ELF-1 (cell line): ENCODE data around the gene IL27RA.
A peak's percentile ranks its signal among the peaks of the same experiment; 100 is the strongest.

ENCODE experiments used
- DNase-seq: peaks from one replicate; pipeline ENCODE4 v3.0.0-alpha.2; 2016; ENCODE audit warnings: low read depth, low spot score

IL27RA gene

DNA sequence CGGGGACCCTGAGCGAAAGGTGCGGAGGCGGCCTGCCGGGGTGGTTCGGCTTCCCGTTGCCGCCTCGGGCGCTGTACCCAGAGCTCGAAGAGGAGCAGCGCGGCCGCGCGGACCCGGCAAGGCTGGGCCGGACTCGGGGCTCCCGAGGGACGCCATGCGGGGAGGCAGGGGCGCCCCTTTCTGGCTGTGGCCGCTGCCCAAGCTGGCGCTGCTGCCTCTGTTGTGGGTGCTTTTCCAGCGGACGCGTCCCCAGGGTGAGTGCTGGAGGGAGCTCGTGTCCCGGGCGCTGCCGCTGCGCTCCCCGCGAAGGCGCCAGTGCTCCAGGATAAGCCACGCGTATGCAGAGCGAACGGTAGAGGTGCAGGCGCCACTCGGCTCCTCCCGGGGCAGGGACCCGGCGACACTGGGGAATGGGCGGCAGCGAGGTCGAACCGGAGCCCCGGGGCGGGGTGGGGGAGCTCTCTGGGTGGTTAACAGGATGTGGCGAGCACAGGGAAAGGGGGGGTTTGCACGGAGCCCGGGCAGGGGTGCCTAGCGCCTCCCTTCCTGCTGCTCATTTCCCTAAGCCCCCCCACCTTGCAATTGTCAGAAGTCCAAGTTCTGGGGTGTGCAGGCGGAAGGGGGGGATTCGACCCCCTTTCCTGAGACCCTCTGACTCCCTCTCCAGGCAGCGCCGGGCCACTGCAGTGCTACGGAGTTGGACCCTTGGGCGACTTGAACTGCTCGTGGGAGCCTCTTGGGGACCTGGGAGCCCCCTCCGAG, at the start of gene IL27RA:
Gene IL27RA, plus strand, starts transcription at position 44 of the 762 bp plus-strand sequence. Its CDS starts 111 bp downstream, at position 155.
- peak; percentile 62 for DNase-seq

DNA sequence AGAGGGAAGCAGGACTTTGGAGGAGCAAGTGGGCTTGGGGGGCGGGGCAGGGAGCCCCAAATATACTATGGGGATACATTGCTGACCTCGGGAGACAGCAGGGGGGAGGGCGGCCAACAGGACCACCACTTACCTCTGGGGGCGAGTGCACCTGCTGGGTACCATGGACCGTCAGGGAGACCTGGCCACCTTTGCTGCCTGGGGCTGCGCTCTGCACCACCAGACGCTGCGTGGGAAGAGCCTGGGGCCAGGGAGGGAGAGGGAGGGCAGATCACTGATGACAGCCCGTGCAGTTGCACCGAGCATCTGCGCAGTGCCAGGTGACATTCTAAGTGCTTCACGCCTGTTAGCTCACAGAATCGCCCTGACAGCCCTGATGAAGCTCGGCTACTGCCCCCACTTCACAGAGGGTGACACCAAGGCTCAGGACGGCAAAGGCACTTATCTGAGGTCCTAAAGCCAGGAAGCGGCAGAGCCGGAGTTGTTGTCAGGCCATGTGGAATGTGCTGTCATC, 49.5 kb upstream of the IL27RA start:
- DNase-seq: no peak

DNA sequence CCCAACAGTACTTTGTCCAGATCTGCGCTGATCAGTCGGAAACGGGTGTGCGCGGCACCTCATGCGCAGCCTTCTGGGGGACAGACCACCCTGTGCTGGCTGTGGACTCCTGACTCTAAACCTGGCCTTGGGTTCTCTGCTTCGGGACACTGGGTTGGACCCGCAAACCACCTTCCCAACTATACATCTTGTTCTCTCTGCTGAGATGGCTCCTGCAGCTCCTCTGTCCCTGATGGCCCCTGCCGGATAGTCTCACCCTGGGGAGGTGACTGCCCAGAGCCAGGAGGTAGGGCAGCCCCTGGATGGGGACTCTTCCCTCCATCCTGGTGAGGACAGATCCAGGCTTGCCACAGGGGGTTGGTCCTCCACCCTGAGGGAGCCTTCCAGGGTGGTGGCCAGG, 48.8 kb upstream of the IL27RA start:
- DNase-seq: no peak

DNA sequence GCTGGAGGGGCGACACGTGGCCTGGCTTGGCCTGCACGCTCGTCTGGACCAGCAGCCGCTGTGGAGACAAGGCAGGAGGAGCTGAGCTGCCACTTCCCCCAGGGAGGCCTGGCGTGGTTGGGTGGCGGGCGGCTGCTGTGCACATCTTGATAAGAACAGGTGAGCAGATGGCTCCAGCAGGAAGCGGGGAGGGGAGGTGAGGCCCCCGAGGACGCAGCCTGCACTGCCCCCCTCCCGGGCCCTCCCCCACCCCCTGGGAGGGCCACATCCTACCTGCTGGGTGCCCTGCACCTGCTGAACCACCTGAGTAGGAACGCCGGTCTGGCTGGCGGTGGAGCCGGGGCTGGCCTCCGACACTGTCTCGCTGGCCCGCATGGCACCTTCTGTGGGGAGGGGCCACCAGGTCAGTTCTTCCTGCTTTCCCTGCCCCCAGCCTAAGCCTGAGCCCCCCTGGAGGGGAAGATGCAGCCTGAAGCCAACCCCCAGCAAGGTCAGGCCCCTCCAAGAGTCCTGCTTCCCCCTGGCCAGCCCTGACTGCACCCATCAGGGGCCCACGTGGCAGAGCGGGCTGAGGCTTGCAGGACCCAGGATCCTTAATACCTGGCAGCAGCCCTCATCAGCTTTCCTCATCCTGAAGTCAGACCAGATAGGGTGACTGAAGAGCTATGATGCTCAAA, 48.2 kb upstream of the IL27RA start:
- no peak for DNase-seq

DNA sequence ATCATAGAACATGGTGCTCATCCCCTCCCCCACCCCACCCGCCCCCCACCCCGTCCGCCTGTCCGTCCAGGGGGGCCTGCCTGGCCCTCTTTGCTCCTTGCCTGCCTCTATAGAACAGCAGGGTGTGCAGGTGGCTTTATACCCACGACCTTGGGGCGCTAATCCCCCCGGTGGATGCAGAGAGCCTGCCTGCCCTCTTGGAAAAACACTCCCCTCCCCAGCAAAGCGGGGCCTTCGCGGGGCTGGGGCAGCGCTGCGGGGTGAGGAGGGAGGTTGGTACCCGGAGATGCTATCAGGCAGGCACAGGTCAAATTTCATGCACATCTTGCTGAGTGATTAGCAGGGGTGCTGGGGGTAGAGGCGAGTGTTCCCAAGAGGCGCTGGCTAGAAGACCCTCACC, 47.4 kb upstream of the IL27RA start:
- no peak for DNase-seq

DNA sequence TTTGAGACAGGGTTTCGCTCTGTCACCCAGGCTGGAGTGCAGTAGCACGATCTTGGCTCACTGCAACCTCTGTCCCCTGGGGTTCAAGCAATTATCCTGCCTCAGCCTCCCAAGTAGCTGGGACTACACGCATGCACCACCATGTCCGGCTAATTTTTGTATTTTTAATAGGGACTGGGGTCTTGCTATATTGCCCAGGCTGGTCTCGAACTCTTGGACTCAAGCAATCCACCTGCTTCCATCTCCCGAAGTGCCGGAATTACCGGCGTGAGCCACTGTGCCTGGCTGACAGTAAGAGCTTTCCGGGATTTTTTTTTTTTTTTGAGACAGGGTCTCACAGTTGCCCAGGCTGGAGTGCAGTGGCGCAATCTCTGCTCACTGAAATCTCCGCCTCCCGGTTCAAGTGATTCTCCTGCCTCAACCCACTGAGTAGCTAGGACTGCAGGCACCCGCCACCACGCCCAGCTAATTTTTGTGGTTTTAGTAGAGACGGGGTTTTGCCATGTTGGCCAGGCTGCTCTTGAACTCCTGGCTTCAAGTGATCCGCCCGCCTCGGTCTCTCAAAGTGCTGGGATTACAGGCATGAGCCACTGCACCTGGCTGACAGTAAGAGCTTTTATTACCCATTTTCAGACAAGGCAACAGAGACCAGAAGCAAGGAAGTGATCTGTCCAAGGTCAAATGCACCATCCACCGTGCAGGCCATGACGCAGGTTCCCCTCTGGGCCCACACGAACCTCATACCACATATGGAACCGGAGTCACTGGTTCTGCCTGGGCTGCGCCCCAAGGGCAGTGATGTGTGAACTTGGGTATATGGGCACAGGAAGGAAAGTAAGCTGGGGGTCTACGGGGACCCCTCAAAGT, 46.5 kb upstream of the IL27RA start:
- DNase-seq: no peak

DNA sequence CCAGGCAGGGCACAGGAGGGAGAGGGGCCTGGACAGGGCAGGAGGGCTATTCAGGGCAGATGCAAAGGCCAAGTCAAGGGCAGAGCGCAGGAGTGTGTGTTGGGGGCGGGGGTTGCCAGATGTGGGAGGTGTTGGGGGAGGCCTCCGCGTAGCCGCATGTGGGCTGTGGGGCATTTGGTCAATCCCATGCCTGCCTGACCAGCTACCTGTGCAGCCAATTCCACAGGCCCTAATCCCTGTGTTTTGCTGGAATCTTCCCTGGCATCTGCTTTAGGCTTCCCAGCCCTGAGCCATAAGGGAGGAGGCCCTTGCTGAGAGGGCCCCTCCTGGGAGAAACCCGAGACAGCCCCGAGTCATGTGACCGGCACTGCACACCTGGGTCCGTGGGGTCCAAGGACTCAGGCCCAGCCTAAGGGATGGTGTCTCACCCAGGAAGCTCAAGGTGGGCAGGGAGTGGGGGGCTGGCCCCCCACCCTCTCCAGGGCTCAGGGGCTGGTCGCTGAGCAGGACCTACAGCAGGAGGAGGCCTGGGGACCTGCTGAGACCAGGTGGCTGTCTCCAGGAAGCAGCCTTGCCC, 45.7 kb upstream of the IL27RA start:
- DNase-seq: no peak

DNA sequence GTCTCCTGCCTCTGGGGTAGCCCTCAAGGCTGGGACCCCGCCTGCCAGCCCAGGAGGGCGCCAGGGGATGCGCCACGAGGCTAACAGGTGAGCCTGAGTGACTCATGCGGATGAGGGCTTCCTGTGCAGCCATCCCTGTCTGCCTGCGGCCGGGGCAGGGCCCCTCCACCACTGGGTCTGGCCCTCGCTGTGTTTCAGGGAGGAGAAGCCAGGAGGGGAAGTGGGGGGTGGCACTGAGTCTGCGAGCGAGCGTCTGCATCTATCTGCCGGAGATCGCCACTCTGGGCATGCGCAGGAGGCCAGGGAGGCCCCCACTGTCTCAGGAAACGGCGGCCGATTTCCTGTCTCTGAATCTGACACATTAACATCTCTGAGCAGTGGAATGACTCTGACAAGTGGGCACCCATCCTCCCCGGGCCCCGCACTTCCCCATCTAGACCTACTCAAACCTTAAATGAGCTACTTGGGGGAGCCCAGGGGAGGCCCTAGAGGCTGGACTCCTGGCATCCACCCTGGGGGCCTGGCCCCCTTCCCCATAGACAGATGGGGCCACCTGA, 45.1 kb upstream of the IL27RA start:
- peak; percentile 63 for DNase-seq

DNA sequence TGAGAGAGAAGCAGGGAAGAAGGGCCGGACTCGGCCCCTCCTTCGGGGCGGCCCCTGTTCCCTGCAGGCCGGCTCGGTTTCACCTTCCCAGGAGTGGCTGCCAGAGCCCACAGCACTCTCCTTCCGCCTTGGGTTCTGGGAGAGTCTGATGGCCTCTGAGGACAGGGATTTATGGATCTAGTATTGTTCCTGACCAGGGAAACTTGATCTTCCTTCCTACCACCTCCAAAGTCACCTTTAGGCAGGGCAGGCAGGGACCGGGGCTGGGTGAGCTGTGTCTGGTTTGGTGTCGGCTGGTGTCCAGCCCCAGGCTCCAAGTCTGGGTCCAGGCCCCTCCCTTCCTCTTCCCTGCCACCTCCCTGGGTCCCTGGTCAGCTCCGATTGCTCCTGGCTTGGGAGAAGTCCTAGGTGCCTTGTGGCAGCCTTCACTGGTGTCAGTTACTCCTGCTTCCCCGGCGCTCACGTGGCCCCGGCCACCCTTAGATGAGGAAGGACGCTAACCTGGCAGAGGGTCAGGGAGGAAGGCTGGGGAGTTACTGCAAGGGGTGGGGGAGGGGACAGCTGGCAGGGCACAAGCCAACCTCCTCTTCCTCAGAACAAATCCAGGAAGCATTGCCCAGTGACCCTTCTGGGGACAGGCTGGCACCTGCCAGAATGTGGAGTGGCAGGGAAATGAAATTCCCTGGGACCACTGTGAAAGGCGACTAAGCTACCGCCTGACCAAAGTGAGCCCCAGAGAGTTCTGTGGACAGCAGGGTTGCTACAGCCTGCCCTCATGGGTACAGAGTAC, 44.3 kb upstream of the IL27RA start:
- peak; percentile 37 for DNase-seq

DNA sequence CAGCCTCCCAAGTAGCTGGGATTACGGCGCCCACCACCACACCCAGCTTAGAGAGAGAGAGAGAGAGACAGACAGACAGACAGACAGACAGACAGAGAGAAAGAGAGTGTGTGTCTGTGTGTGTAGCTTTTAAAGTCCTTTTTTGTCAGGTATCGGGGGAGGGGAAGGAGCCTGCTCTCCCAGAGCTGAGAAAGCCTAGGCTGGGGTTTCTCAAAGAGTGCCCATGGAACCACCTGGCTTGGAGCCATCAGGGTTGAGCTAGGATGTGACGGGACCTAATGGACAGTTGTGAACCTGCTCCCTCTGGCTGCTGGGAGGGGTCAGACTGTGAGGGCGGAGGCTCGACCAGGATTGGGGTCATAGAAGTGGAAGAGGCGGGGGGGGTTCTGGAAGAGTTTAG, 42.1 kb upstream of the IL27RA start:
- DNase-seq: no peak

DNA sequence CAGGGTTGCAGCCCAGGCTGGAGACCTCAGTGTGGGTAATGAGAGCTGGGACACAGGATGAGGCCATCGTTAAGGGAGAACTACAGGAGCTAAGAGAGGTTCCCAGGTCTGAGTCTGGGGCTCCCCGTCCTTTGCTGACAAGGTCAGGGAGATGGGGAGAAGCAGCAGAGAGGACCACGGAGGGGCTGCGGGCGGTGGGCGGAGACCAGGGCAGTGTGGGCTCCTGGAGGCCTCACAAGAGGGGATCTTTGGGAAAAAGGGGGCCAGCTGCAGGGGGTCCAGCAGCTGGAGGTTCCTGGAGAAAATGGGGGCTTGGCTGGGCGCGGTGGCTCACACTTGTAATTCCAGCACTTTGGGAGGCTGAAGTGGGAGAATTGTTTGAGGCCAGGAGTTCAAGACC, 41.5 kb upstream of the IL27RA start:
- DNase-seq: no peak

DNA sequence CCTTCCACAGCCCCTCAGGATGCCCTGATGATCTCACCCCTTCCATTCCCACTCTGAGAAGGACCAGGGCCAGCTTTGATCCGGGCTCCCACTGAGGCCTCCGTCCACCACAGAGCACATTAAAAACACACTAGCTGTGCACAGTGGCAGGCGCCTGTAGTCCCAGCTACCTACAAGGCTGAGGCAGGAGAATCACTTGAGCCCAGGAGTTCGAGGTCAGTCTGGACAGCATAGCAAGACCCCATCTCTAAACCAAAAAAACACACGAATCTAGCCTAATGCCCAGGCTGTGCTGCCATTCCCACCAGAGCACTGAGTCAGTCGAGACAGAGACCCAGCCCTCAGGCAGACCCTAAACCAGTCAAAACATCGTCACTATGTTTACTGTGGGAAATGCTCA, 39.5 kb upstream of the IL27RA start:
- DNase-seq: no peak

DNA sequence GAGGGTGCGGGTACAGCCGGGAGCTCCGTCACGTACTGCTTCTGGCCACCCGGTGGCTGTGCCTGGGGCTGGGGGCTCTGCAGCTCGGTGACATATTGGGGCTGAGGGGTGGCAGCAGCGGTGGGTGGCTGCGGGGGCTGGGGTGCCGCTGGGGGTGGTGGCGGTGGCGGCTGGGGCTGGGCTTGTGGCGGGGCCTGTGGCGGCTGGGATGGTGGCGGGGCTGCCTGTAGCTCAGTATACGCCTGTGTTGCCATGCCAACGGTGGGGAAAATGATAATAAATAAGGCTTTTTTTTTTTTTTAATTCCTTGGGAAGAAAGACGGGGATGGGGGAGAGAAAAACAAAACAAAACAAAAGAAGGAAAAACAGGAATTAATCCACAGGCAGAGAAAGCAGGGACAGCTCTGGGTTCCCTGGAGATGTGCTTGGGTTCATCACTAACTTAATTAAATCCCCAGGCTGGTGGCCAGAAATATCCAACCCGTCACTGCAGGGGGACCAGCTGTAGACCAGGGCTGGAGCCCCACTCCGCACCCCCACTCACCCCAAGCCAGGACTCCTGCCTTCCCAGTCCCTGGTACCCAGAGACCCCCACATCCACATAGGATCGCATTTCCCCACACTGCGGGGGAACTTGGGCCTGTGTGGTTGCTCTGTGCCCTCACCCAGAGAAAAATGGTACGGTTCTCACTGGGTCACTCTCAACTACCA, 37.8 kb upstream of the IL27RA start:
- DNase-seq: no peak

DNA sequence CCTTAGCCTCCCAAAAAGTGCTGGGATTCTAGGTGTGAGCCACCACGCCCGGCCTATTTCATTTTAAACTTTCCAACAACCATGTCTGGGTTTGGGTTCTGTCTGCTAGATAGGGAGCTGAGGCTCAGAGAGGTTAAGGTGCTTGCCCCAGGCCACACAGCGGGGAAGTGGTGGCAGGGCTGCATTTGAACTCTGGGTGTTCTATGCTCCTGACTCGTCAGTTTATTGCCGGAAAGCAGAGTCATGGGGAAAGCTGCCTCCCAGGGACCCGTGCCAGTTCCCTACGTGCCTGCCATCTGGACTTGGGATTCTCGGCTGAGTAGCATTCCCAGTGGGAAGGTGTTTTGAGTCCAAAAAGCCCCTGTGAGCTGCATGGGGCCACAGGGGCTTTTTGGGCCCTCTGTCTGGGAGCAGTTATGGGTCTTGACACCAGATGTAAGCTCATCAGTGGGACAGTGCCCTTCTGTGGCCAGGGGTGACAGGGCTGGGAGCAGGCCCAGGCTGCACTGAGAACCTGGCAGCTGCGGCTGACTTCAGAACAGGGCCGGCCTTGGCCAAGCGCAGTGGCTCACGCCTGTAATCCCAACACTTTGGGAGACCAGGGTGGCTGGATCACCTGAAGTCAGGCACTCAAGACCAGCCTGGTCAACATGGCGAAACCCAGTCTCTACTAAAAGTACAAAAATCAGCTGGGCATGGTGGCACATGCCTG, 36.4 kb upstream of the IL27RA start:
- no peak for DNase-seq

DNA sequence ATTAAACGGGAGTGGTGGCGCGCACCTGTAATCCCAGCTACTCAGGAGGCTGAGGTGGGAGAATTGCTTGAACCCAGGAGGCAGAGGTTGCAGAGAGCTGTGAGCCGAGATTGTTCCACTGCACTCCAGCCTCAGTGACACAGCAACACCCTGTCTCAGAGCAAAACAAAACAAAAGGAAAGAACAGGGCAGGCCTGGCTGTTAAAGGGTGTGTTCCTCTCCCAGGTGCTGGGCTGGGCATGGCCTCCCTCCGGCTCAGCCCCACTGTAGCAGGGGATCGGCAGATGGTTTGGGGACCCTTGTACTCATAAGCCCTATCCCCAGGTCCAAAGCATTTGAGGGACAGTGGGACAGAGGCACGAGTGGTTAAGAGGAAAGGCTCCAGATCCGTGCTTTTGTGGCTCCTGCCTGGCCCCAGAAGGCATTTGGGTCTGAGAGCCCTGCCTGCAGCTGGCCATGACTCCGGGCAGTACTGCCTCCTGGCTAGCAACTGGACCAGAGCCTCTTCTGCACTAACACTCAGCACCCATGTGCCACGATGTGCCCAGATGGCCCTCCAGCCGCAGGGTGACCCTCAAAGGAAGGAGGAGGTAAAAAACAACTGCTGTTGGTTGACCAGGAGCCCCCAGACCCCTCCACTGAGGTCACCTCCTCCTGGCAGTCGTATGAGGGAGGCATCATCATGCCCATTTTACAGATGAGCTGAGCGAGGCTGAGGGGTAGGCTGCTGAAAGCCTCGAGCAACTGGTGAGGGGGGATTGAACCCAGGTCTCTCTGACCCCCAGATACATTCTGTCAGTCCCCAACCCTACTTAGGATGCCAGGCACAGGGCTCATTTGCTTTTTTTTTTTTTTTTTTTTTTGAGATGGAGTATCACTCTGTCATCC, 35.4 kb upstream of the IL27RA start:
- DNase-seq: no peak

DNA sequence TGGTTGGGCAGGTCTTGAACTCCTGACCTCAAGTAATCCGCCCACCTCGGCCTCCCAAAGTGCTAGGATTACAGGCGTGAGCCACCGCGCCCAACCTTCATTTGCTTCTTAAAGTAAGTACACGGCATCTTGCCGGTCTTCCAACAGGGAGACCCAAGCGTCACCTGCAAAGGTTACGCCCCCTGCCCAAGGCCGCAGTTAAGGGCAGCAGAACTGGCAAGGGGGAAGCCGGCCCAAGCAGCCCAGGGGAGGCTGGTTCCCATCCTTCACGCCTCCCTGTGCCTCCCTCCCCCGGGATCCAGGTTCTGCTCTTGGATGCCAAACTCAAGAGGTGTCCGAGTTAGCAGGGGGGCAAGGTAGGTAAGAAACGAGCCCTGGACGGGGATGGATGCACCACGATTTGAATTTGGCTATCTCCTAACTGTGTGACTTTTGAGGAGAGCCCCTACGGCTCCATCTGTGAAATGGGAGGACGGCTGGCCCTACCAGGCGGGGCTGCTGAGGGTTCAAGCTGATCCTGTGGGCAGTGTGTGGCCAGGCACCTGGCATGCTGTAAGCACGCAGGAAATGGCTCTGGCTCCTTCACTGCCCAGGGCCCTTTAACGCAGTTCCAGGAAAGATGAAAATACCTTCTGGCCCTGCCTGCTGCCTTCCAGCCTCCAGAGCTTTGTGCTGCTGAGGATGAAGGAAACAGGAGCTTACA, 34.5 kb upstream of the IL27RA start:
- no peak for DNase-seq

DNA sequence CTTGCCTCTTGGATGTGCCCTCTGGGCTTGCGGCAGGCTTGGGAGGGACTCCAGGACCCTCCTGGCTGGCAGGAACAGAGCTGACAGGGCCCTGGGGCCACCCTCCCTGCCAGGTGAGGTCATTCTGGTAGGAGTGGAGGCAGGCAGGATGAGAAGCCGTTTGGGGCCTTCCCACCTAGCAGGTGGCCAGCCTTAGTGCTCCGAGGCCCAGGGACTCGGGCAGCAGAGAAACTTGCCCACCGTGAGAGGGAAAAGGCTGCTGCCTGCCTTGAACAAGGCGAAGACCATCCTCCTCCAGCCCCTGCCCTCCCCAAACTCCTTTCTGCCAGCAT, 34.0 kb upstream of the IL27RA start:
- DNase-seq: peak; percentile 62

DNA sequence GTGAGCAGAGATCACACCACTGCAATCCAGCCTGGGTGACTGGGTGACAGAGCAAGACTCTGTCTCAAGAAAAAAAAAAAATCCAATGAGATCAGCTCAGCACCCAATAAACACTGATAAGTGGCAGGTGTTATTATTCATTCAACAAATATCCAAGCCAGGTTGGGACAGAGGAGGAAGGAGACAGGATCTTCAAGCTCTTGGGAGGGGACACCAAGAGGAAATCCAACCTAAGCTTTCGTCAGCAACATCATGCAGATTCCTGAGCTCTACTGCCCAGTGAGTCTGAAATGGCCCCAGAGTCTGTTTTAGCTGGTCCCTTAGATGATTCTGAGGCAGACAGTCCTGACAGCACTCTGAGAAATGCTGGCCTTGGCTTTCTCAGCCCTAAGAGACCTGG, 33.1 kb upstream of the IL27RA start:
- DNase-seq: no peak
